HG03558 (cell line): Measurements from ENCODE around the gene DHRS3.
"Not testable (repeated sequence)": the region's sequence is repeated elsewhere in the genome, so short reads cannot be mapped to it uniquely, and the experiment has no call there.

Experiments used
- ATAC-seq: cut with Tn5 transposase; IDR thresholded peaks from one replicate; pipeline ENCODE4 v1.9.1; 2021; ENCODE audit warnings: moderate number of reproducible peaks; ENCODE audit not compliant: unreplicated experiment; ENCODE audit errors: extremely low read depth

DHRS3 gene

GRCh38 chr1:12617901-12618660 is at the start of gene DHRS3:
TSS of gene DHRS3 (minus strand) at chr1:12618210. CDS start at chr1:12617348, 862 bp downstream.
- no peak for ATAC-seq

- ATAC-seq, result no peak
Observed at GRCh38 chr1:12666141-12666735, 48.2 kb upstream of the DHRS3 start.

GRCh38 chr1:12665511-12665910 is 47.5 kb upstream of the DHRS3 start:
- no peak for ATAC-seq

GRCh38 chr1:12662556-12662955 is 44.5 kb upstream of the DHRS3 start:
- ATAC-seq, result no peak

GRCh38 chr1:12661606-12662219 is 43.7 kb upstream of the DHRS3 start:
- no peak for ATAC-seq

- ATAC-seq, result no peak
Observed at GRCh38 chr1:12658531-12659453, 40.8 kb upstream of the DHRS3 start.

GRCh38 chr1:12657885-12658512 is 40.0 kb upstream of the DHRS3 start:
- not testable (repeated sequence) for ATAC-seq

- ATAC-seq, result no peak
Observed at GRCh38 chr1:12657060-12657884, 39.3 kb upstream of the DHRS3 start.

- no peak for ATAC-seq
Observed at GRCh38 chr1:12656575-12656974, 38.6 kb upstream of the DHRS3 start.

GRCh38 chr1:12654657-12655056 is 36.6 kb upstream of the DHRS3 start:
- ATAC-seq, result no peak

- ATAC-seq, result no peak
Observed at GRCh38 chr1:12654004-12654567, 36.1 kb upstream of the DHRS3 start.

- no peak for ATAC-seq
Observed at GRCh38 chr1:12649971-12650421, 32.0 kb upstream of the DHRS3 start.

GRCh38 chr1:12648741-12649140 is 30.7 kb upstream of the DHRS3 start:
- ATAC-seq, result no peak

- ATAC-seq, result not testable (repeated sequence)
Observed at GRCh38 chr1:12645401-12645800, 27.4 kb upstream of the DHRS3 start.

- no peak for ATAC-seq
Observed at GRCh38 chr1:12644829-12645228, 26.8 kb upstream of the DHRS3 start.

GRCh38 chr1:12644237-12644636 is 26.2 kb upstream of the DHRS3 start:
- no peak for ATAC-seq

GRCh38 chr1:12643785-12644184 is 25.8 kb upstream of the DHRS3 start, which contains the start of gene AADACL4:
TSS of gene AADACL4 (plus strand) at chr1:12644085. CDS start at chr1:12644547, 462 bp downstream.
- no peak for ATAC-seq

GRCh38 chr1:12643079-12643478 is 25.1 kb upstream of the DHRS3 start:
- ATAC-seq, result no peak

GRCh38 chr1:12640958-12641272 is 22.9 kb upstream of the DHRS3 start:
- no peak for ATAC-seq
